HG02571 (cell line): ENCODE measurements around the gene NME7.
"Not testable (repeated sequence)": the region's sequence is repeated elsewhere in the genome, so short reads cannot be mapped to it uniquely, and the experiment has no call there.

Experiments used
- ATAC-seq: cut with Tn5 transposase; IDR thresholded peaks from one replicate; pipeline ENCODE4 v1.9.1; 2021; ENCODE audit warnings: mild to moderate bottlenecking, moderate library complexity; ENCODE audit not compliant: unreplicated experiment

The NME7 gene

DNA sequence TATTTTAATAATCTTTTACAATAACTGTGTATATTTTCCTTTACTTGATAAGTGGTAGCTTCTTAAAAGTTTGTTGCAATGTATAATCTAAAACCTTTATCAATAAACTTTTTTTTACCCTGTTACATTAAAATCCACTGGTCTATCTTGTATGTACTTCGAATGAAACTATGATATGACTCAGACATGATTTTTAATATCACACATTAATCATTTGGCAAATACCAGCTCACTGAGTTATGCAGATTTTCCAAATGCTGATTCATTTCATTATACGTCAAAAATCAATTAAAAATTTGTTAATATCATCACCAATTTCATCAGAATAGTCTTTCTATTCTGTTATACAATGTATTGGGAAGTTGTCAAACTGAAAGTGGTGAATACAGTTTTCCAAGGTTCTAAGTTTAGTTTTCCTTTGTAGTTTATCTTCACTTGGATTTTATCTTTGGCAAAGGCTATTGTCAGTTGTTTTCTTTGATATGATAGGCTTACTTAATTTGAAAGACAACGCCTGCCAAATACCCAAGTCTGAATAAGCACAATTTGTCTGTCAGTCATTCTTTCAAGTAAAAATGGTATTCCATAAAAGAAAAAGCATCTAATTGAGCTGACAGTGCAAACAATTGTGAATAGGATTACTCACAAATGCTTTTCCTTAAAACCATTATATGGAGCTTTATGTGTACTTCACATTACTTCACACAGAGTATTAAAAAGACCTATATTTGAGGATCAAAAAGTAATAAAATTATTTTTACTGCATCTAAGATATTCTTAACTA, 127.0 kb downstream of the NME7 start:
- no peak for ATAC-seq

DNA sequence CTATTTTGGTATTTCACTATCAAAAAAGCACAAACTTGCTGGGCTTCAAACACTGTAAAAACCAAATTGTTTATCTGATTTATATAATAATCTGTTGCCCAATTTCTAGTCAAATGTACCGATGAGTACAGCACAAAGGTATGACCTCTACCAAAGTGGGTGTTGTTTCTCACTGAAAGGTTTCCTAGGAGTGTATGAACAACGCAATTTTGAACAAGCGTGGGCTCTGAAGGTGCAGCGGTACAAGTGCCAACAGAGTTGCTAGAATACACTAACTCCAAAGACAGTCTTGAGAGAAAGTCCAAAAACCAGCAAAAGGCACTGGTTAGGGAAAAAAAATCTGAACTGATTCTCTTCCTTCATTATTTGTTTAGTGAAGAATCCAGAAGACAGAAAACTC, 130.7 kb downstream of the NME7 start:
- no peak for ATAC-seq

DNA sequence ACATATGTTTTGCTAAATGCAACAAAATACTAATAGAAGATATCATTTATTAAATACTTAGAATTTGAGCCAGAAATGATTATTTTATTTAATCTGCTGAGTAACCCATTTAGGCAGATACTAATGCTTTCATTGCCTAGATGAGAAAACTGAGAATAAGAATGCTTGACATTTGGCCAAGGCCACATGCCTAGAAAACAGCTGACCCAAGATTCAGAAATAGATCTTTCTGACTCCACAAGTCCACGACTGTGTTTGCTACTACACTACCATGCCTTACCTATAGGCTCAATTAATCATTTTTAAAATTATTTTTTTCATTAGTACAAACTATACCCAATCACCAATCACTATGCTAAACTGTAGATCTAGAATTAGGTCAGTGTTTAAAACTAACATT, 131.5 kb downstream of the NME7 start:
- ATAC-seq, result no peak

DNA sequence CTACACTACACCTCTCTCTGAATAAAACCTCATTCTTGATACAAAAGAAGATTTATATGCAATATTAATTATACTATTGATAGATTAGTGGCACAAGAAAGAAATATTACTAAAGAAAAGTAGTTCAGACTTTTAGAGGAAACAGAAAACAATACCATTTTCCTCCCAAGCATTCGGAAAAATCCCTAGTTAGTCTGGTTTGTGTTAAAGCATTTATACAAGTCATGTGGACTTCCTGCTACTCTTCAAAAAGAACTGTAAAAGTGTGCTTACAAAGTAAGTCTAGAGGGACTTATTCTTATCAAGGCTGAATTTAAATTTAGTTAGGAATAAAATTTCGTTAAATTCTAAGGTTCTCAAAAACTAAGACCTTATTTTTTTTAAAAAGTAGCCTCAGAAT, 132.0 kb downstream of the NME7 start:
- ATAC-seq, result no peak

DNA sequence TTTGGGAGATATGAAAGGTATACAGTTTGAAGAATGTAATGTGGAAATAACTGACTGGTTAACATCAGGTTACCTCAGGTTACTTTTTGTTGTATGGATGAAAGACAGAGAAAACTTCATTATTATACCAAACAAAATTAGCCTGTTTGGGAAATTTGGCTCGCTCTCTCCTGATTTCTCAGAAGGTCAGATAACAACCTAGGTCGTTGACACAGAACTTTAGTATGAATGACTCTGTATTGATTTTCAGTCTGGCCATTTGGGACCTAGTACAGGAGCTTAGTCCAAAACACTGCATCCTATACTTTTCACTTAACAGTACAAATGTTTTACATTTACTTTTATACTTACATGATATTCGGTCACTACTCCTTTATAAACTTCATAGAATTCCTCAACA, 132.8 kb downstream of the NME7 start:
- ATAC-seq, result no peak

DNA sequence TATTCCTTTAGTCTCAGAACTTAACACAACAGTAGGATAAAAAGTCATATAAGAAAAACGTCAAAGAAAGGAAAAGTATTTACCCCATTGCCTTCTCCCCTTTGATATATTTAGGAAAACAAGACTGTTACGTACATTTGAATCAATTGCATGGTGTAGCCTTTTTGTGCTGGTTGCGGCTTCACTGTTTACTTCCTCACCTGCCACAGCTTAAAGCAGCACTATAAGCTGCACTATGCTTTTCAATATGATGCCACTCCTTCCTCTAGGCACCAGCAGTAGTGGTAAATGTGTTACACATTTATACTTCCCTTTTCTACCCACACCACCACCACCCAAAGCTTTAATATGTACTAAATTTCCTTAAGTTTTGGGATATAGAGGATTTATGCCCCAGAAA, 150.0 kb downstream of the NME7 start:
- no peak for ATAC-seq

DNA sequence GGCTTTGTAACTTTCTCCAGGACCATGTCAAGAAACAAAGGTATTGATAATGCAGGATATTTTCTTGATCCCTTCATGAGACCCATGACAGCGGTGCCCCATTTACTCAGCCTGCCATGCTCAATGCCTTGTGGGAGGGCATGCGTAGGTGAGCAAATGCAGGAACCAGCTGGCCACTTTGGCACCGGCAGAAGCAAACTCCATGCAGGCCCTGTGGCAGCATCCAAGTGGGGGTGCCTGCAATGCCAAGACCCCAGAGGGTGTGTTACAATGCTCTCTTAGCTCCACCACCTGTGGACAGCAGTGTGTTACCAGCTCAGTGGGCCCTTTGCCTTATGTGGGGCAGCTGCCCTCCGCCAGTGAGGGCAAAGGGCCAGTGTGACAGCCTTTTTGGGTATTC, 153.0 kb downstream of the NME7 start:
- ATAC-seq, result no peak

DNA sequence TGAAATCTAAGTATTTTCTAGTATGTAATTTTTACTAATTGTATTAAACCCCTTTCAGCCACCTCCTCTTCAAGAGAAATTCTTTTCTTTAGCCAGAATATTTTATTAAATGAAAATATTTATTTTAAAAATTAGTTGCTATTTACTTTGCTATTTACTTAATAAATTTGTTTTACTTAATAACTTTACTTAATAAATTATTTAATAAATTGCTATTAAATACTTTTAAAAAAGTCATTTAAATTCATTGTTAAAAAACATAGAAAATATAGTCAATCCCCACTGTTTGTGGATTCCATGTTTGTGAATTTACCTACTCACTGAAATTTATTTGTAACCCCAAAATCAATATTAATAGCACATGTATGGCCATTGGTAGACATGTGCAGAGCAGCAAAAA, 155.5 kb downstream of the NME7 start:
- no peak for ATAC-seq

DNA sequence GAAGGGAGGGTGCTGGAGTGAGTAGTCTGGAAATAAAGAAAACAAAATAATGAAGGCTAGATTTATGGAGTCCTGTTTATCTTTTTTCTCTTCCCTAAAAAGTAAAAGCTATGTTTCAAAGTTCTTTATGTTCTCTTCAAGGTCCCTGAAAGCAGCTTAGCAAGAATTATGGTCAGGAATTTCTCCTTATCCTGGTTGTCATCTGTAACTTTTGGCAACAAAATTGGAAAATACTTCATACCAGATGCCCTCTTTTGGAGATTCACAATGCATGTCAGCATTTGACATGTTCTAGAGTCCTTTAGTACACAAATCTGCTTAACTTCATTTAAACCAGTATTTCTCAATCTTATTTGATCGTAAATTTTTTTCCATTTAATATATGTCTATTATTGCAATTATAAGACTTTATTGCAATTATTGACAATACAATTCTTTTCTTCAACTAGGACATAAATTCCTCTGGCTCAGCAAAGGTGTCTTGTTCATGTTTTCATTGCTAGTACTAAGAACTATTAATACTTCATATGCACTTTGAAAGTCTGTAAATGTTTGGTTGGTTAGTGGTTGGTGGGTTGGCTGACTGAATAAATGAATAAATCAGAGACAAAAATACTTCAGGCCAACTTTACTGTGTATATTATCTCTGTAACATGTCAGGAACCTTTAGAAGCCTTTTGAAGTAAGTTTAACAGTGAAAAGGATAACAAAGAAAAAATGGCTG, 159.6 kb downstream of the NME7 start:
- ATAC-seq, result no peak

DNA sequence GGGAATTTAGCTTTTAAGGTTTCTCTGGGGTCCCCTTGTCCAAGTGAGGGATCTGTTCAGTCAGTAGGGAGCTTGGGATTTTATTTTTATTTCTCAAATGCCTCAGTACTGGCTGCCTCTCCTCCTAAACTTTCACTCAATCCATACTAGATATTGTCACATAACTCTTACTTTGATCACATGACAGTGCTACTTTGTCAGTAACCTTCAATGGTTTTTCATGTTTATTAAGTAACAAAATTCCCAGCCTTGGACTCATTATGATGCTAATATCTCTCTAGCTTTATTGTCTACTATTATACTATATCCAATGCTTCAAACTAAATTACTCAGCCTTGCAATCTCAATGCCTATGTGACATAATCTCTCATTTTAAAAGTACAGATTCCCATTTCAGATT, 163.4 kb downstream of the NME7 start:
- no peak for ATAC-seq

DNA sequence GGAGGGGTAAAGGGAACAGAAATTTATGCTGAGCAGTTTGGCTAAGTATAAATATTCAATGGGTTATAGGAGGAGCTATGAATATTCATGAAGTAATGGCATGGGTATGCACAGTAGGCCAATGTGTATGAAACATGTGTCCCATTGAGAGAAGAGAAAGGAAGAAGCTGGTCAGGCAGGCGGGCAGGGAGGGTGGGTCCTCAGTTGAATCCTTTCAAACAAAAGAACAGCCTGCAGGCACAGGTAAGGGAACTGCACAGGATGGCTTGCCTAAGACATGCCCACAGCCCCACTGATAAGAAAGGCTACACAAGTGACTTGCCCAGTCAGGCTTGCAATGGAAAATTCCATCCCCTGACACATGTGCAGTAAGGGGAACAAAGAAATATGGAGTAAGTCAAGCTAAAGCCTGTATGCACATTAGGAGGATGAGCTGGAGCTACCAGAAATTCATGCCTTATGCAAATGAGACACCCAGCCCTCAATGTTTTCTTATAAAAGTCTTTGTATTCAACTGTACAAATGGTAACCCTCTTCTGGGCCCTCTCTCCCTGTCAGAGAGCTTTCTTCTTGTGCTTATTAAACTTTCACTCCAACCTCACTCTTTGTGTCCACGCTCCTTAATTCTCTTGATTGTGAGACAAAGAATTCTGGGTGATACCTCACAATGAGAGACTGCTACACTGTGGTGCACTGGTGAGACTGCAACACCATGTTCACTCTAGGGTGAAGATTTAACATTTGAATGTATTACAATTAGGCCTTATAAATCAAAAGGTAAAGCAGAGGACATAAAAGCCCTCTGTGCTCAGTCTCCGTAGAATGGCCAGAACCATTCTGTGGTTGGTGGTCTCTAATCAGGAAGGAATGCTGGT, 164.6 kb downstream of the NME7 start:
- no peak for ATAC-seq

DNA sequence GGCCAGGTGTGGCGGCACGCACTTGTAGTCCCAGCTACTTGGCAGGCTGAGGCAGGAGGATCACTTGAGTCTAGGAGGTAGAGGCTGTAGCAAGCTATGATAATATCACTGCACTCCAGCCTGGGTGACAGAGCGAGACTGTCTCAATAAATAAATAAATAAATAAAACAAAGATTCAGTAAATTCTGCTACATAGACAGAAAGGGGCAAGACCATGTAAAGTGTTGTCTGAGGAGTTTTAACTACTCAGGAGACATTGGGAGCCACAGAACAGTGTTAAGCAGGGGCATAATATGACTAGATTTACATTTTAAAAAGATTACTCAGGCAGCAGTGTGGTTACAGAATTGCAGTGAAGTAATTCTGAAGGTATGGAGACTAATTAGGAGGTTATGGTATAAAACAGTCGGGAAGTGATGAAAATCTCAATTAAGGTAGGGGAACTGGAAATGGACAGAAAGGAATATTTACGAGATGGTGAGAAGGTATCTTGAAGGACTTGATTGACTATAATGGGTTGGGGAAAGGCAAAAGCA, 166.4 kb downstream of the NME7 start:
- no peak for ATAC-seq

DNA sequence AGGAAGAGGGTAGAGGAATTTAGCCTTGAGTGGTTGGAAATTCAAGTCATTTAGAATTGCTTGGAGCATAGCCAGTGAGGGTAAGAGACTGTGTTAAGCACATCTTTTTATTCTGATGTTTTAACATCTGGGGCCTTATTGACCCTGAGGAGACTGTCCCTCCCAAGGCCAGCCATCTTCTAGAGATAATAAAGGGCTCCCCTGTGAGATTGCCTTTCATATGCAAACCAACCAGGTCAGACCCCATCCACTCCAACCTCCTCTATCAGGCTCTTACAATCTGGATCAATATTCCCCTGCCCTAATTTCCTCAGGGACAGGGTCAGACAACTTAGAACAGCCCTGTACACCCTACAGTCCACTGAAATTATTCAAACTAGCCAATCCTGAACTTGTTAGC, 167.3 kb downstream of the NME7 start:
- no peak for ATAC-seq

DNA sequence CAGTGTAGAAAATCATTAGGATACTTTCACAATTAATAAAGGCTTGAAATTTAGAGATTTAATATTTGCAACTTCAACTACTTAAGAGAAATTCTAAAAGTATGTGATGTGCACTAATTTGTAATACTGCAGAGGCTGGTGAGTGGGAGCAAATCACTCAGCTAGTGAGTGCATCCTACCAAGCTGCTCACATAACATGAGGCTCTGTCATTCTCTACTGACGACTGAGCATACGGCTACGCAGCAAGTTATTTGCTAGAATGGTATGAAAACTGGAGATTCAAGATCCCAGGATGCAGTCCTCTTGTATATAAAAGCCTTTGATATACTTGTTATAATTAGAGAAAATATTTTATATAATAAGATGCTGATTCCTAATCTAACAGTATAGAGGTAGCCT, 171.0 kb downstream of the NME7 start:
- ATAC-seq, result no peak

DNA sequence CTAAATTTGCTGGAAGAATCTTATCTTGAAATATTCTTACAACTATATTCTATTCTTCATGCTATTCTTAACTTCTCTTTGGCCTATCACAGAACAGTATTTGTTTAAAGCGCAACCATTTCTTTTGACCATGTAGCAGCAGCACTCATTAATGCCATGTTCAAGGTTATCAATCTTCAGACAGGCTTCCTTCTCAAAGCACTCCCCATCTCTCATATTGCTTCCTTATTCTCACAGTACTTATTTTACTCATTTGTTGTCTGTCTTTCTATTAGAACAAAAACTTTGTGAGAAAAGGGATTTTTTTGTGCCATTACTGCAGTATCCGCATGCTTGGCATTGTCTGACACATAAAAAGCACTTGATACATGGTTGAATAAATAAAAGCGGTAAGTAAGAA, 171.4 kb downstream of the NME7 start:
- no peak for ATAC-seq

DNA sequence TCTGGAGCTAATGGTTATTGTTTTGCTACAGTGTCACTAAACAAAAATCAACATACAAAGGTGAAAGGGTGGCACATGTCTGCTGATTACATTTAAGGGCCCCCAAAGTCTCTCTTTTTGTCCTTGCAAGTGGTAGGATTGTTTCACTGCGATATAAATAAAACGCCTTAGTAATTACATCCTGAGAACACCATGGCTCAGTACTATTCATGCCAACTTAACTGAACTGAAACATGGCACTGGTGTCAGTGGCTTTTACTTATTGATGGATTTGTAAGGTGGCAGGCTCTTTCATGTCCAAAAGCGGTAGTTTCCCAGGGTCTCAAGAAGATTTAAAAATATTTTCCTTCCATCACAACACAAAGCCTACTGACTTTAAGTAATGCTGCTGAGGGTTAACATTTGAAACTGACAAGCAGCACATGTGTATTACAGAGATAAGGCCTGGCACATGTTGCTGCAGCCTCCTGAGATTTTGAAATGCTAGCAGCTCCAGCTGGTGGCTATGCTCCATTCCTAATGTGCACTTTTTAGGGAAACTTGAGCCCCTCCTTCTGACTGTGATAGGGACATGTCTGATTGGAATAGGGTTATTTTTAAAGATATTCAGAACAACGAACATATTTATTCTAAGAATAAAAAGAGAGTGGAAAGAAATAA, 174.3 kb downstream of the NME7 start:
- no peak for ATAC-seq

DNA sequence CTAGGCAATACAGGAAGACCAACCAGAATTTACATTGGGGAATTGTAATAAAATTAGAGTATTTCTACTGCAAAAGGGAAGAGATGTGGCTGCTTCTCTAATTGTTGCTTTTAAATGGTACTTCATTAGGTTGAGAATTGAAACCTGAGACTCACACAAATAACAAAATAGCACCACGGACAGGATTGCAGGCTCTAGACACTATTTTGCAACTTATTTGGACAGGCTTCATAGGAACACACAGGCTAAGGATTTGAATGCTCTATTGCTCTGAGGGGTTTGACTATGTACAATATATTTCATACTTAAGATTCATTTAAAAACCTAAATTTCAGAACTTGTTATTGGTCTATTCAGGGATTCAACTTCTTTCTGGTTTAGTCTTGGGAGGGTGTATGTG, 181.5 kb downstream of the NME7 start:
- ATAC-seq, result no peak

DNA sequence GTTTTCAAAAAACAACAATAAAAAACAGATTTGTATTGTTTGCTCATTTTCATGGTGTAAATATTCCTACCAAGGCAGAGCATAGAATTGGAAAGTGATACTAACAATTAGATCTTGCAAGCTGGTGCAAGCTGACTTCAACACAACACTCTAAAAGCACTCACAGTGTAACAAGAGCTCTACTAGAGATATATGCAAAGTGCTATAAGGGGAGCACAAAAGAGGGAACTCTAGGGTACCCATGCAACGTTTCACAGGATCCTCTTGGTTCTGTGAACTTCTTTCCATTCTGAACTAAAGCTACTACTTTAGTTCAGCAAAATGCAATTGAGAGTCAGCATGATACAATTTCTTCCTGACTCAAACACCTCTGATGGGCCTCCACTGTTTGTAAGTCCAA, 182.8 kb downstream of the NME7 start:
- no peak for ATAC-seq

DNA sequence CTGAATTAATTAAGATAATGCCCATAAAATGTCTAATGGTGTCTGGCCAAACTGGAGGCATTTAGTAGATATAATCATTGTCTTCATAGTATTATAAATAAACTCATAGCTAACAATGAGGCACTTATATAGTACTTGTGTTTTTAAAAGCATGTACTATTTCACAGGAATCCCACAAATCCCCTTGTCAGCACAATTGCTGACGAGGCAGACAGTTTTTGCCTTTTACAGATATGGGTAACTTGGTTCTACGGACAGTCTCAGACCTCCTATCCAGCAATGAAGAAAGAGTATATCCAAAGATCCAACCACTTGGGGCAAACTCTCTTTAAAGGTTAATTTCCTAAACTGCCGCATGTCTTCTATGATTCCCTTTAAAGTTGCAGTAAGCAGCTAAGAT, 187.4 kb downstream of the NME7 start:
- ATAC-seq, result no peak

DNA sequence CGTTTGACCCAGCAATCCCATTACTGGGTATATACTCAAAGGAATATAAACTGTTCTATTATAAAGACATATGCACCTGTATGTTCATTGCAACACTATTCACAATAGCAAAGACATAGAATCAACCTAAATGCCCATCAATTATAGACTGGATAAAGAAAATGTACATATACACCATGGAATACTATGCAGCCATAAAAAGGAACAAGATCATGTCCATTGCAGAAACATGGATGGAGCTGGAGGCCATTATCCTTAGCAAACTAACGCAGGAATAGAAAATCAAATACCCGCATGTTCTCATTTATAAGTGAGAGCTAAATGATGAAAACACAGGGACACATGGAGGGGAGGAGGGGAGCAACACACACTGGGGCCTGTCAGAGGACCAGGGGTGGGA, 188.2 kb downstream of the NME7 start:
- ATAC-seq, result not testable (repeated sequence)

DNA sequence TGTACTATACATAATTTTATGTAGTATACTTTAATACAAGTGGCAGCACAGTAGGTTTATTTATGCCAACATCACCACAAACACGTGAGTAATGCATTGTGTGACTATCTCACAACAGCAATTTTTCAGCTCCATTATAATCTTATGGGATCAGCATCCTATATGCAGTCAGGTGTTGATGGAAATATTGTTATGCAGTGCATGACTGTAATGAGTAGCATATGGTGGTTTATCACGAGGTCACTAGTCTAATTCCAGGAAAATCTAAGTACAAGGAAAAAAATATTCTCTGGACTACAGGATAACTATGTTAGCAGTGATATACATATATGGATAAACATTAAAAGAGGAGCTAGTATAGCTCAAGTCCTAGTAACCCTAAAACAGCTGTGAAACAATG, 192.1 kb downstream of the NME7 start:
- ATAC-seq, result no peak
